GM19467 (cell line): ENCODE results near the gene AGBL3.

Source experiments
- ATAC-seq: cut with Tn5 transposase; IDR thresholded peaks from one replicate; pipeline ENCODE4 v1.9.1; 2021; ENCODE audit warnings: mild to moderate bottlenecking, moderate library complexity; ENCODE audit not compliant: unreplicated experiment

Gene AGBL3

GRCh38 chr7:135181929-135182678 is 195.8 kb downstream of the AGBL3 start:
- no peak for ATAC-seq

DNA sequence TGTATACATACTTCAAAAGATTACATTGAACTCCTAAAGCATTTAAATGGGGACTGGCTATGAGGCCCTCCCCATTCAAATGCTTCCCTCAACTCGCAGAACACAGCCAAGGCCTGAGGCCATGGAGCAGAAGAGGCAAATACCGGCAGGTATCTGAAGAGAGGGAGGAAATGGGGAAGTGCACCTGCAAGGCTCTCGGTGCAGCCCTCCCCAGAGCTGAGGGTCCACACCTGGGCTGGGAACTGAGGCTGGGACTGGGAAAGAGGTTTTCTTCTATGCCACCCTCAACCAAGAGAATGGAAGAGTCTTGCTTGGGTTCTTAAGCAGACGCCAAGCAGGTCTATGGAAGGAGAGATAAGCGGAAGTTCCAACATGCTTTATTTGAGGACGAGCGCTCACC is 197.2 kb downstream of the AGBL3 start:
- ATAC-seq: no peak

DNA sequence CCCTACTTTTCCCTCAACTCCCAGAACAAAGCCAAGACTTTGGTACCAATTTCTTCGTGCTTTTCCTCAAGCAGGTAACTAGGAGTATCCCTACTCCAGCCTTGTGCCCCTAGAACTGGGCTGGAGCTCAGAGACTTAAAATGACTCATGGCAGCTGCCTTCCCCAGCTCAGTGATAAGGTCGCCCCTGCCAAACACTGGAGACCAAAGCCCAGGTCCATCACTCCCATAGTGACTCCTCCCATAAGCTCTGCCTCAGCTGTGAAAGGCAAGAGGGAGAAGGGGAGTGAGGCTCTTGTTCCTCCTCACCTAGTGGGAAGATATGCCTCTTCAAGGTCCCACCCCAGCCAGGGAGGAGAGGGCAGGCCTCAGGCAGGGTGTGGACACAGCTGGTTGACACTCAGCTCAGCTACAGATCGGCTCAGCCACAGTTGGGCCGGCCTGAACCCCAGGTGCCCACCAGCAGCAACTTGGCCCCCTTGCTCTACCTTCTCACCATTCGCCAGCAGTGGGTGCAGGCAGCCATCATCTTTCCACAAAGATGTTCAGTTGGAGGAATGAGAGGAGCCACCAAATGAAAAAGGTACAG is 198.0 kb downstream of the AGBL3 start:
- ATAC-seq: no peak
